Gastroesophageal sphincter (tissue), 3 donors: ENCODE data around the gene LFNG.
"Not testable (repeated sequence)": the region's sequence is repeated elsewhere in the genome, so short reads cannot be mapped to it uniquely, and the experiment has no call there.

Source experiments
- EP300 ChIP-seq: sonication (generic); formaldehyde crosslinking; IDR thresholded peaks from one replicate; pipeline ENCODE4 v1.6.1; 2017; ENCODE audit warnings: antibody characterized with exemption, mild to moderate bottlenecking
- POLR2A ChIP-seq, 2 donors: fragments of 450-650 bp; IDR thresholded peaks; one replicate each; pipeline ENCODE4 v1.6.1; 2017; ENCODE audit warnings: antibody characterized with exemption in 2 of 2, mild to moderate bottlenecking in 2 of 2, moderate library complexity in 1 of 2
- POLR2AphosphoS5 ChIP-seq: sonication (generic); formaldehyde crosslinking; IDR thresholded peaks from one replicate; pipeline ENCODE4 v1.6.1; 2017; ENCODE audit warnings: antibody characterized with exemption
- TF ChIP-seq, protein P1 (sequence below), 4 experiments: fragments of 200-600 bp in 2 of 4; fragments of 450-650 bp in 2 of 4; sonication (generic) in 1 of 4; IDR thresholded peaks; one replicate each; pipeline ENCODE4 v1.5.1; 2017 to 2019; ENCODE audit warnings: antibody characterized with exemption in 4 of 4, mild to moderate bottlenecking in 2 of 4, moderate library complexity in 2 of 4

DNA sequence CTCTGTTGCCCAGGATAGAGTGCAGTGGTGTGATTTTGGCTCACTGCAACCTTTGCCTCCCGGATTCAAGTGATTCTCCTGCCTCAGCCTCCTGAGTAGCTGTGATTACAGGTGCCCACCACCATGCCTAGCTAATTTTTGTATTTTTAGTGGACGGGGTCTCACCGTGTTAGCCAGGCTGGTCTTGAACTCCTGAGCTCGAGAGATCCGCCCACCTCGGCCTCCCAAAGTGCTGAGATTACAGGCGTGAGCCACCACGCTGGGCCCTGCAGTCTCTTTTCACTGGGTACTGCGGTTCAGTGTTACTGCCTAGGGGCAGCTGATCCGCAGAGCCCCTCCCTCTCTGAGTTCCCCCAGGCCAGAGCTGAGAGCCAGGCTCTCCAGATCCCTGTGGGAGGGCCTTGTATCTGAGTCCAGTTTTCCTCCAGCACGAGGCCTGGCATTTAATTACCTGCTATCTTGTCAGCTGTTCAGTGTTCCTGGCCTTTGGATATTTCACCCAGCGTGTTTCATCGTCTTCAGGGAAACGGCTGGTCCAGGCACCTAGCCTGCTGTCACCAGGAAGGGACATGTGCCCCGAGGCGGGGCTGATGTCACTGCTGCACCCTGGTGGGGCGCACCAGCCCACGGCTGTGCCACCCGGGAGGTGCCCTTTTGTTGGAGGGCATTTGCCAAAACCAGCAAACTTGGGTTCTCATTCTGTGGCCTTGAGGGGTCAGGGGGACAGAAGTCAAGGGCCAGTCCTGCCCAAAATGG is 16.5 kb downstream of the LFNG start:
- not testable (repeated sequence) for TF ChIP-seq POLR2A (IDR thresholded peaks at IDR 0.05); POLR2AphosphoS5; EP300
- TF ChIP-seq, protein P1, sequence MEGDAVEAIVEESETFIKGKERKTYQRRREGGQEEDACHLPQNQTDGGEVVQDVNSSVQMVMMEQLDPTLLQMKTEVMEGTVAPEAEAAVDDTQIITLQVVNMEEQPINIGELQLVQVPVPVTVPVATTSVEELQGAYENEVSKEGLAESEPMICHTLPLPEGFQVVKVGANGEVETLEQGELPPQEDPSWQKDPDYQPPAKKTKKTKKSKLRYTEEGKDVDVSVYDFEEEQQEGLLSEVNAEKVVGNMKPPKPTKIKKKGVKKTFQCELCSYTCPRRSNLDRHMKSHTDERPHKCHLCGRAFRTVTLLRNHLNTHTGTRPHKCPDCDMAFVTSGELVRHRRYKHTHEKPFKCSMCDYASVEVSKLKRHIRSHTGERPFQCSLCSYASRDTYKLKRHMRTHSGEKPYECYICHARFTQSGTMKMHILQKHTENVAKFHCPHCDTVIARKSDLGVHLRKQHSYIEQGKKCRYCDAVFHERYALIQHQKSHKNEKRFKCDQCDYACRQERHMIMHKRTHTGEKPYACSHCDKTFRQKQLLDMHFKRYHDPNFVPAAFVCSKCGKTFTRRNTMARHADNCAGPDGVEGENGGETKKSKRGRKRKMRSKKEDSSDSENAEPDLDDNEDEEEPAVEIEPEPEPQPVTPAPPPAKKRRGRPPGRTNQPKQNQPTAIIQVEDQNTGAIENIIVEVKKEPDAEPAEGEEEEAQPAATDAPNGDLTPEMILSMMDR (IDR thresholded peaks at IDR 0.05), result not testable (repeated sequence)
